ENCODE data around the gene WDR93.
A peak's percentile ranks its signal among the peaks of the same experiment; 100 is the strongest.

WDR93 gene

GRCh38 chr15:89743594-89743993 is 53.0 kb downstream of the WDR93 start:
- Histone ChIP-seq H3K9ac (ENCODE audit: low read depth, low read length) (no peak overlapping the region), H3K4me1 (ENCODE audit: insufficient read depth, low read length) (peaks cover 7% of the 10 kb centered on the region), H3K9me3 (ENCODE audit: control insufficient read depth, insufficient read depth, low read length) (no peaks in the 10 kb centered on the region), H3K36me3 (ENCODE audit: insufficient read depth, low read length) (no peaks in the 10 kb centered on the region)

GRCh38 chr15:89745131-89745530 is 54.5 kb downstream of the WDR93 start:
- Histone ChIP-seq H3K4me1 (ENCODE audit: insufficient read depth, low read length) (peaks cover 8% of the 10 kb centered on the region), H3K9me3 (ENCODE audit: control insufficient read depth, insufficient read depth, low read length) (no peaks in the 10 kb centered on the region), H3K9ac (ENCODE audit: low read depth, low read length) (no peak overlapping the region), H3K36me3 (ENCODE audit: insufficient read depth, low read length) (no peaks in the 10 kb centered on the region)

- Histone ChIP-seq H3K36me3 (ENCODE audit: insufficient read depth, low read length) (no peaks in the 10 kb centered on the region), H3K9ac (ENCODE audit: low read depth, low read length) (no peak overlapping the region)
Measured at GRCh38 chr15:89745768-89746167, 55.2 kb downstream of the WDR93 start.

GRCh38 chr15:89746386-89746780 is 55.8 kb downstream of the WDR93 start:
- H3K4me1 ChIP-seq (ENCODE audit: insufficient read depth, low read length), result peaks cover 8% of the 10 kb centered on the region
- H3K9me3 ChIP-seq (ENCODE audit: control insufficient read depth, insufficient read depth, low read length), result no peaks in the 10 kb centered on the region
- H3K36me3 ChIP-seq (ENCODE audit: insufficient read depth, low read length), result no peaks in the 10 kb centered on the region
- H3K9ac ChIP-seq (ENCODE audit: low read depth, low read length), result no peak overlapping the region

More at GRCh38 chr15:89745768-89746167, 55.2 kb downstream of the WDR93 start:
- no peaks in the 10 kb centered on the region for H3K9me3 ChIP-seq (ENCODE audit: control insufficient read depth, insufficient read depth, low read length)
- H3K4me1 ChIP-seq (ENCODE audit: insufficient read depth, low read length), result peaks cover 8% of the 10 kb centered on the region

GRCh38 chr15:89747708-89748682 is 57.4 kb downstream of the WDR93 start:
- H3K9me3 ChIP-seq (ENCODE audit: control insufficient read depth, insufficient read depth, low read length), result no peaks in the 10 kb centered on the region
- H3K36me3 ChIP-seq (ENCODE audit: insufficient read depth, low read length), result no peaks in the 10 kb centered on the region
- peak overlapping the region; percentile 34; the same call in 1 of the 2 replicates for H3K9ac ChIP-seq (ENCODE audit: low read depth, low read length)
- peaks cover 18% of the 10 kb centered on the region for H3K4me1 ChIP-seq (ENCODE audit: insufficient read depth, low read length)

- no peaks in the 10 kb centered on the region for H3K36me3 ChIP-seq (ENCODE audit: insufficient read depth, low read length)
- no peak overlapping the region for H3K9ac ChIP-seq (ENCODE audit: low read depth, low read length)
- H3K9me3 ChIP-seq (ENCODE audit: control insufficient read depth, insufficient read depth, low read length), result no peaks in the 10 kb centered on the region
- peaks cover 18% of the 10 kb centered on the region for H3K4me1 ChIP-seq (ENCODE audit: insufficient read depth, low read length)
Measured at GRCh38 chr15:89749054-89749453, 58.4 kb downstream of the WDR93 start.

- Histone ChIP-seq H3K9ac (ENCODE audit: low read depth, low read length) (peak overlapping the region; percentile 59; the same call in 1 of the 2 replicates), H3K4me1 (ENCODE audit: insufficient read depth, low read length) (peaks cover 20% of the 10 kb centered on the region), H3K9me3 (ENCODE audit: control insufficient read depth, insufficient read depth, low read length) (no peaks in the 10 kb centered on the region), H3K36me3 (ENCODE audit: insufficient read depth, low read length) (no peaks in the 10 kb centered on the region)
Measured at GRCh38 chr15:89749526-89749925, 58.9 kb downstream of the WDR93 start.

- Histone ChIP-seq H3K4me1 (ENCODE audit: insufficient read depth, low read length) (peaks cover 22% of the 10 kb centered on the region), H3K36me3 (ENCODE audit: insufficient read depth, low read length) (no peaks in the 10 kb centered on the region), H3K9me3 (ENCODE audit: control insufficient read depth, insufficient read depth, low read length) (no peaks in the 10 kb centered on the region), H3K9ac (ENCODE audit: low read depth, low read length) (peak overlapping the region; percentile 59; the same call in 1 of the 2 replicates)
Measured at GRCh38 chr15:89749951-89750559, 59.4 kb downstream of the WDR93 start.

GRCh38 chr15:89750560-89751542 is 60.2 kb downstream of the WDR93 start, which contains the start of gene MESP1:
Gene MESP1, minus strand, starts transcription at chr15:89751249. Its CDS starts 18 bp downstream, at chr15:89751231.
- peaks cover 22% of the 10 kb centered on the region for H3K4me1 ChIP-seq (ENCODE audit: insufficient read depth, low read length)

GRCh38 chr15:89751748-89752147 is 61.1 kb downstream of the WDR93 start:
- Histone ChIP-seq H3K36me3 (ENCODE audit: insufficient read depth, low read length) (no peaks in the 10 kb centered on the region), H3K4me1 (ENCODE audit: insufficient read depth, low read length) (peaks cover 22% of the 10 kb centered on the region), H3K9ac (ENCODE audit: low read depth, low read length) (no peak overlapping the region), H3K9me3 (ENCODE audit: control insufficient read depth, insufficient read depth, low read length) (no peaks in the 10 kb centered on the region)

More at GRCh38 chr15:89750560-89751542, 60.2 kb downstream of the WDR93 start, which contains the start of gene MESP1:
- peak within 1 kb of the TSS; percentile 59 for H3K9ac ChIP-seq (ENCODE audit: low read depth, low read length)
- no peaks in the 10 kb centered on the region for H3K36me3 ChIP-seq (ENCODE audit: insufficient read depth, low read length)
- no peaks in the 10 kb centered on the region for H3K9me3 ChIP-seq (ENCODE audit: control insufficient read depth, insufficient read depth, low read length)

- no peaks in the 10 kb centered on the region for H3K9me3 ChIP-seq (ENCODE audit: control insufficient read depth, insufficient read depth, low read length)
- H3K9ac ChIP-seq (ENCODE audit: low read depth, low read length), result no peak overlapping the region
- peaks cover 14% of the 10 kb centered on the region for H3K4me1 ChIP-seq (ENCODE audit: insufficient read depth, low read length)
- no peaks in the 10 kb centered on the region for H3K36me3 ChIP-seq (ENCODE audit: insufficient read depth, low read length)
Measured at GRCh38 chr15:89753855-89754254, 63.2 kb downstream of the WDR93 start.

- Histone ChIP-seq H3K9me3 (ENCODE audit: control insufficient read depth, insufficient read depth, low read length) (no peaks in the 10 kb centered on the region), H3K9ac (ENCODE audit: low read depth, low read length) (no peak overlapping the region), H3K4me1 (ENCODE audit: insufficient read depth, low read length) (peaks cover 14% of the 10 kb centered on the region), H3K36me3 (ENCODE audit: insufficient read depth, low read length) (no peaks in the 10 kb centered on the region)
Measured at GRCh38 chr15:89754361-89755154, 63.9 kb downstream of the WDR93 start.

- H3K4me1 ChIP-seq (ENCODE audit: insufficient read depth, low read length), result peaks cover 14% of the 10 kb centered on the region
- H3K36me3 ChIP-seq (ENCODE audit: insufficient read depth, low read length), result no peaks in the 10 kb centered on the region
- no peak overlapping the region for H3K9ac ChIP-seq (ENCODE audit: low read depth, low read length)
- no peaks in the 10 kb centered on the region for H3K9me3 ChIP-seq (ENCODE audit: control insufficient read depth, insufficient read depth, low read length)
Measured at GRCh38 chr15:89755701-89756100, 65.1 kb downstream of the WDR93 start.

Data from ES-I3 (cell line).